IMR-90 (cell line): Measurements from ENCODE around the gene ZNF436. TPM values are rescaled to one million over a fixed set of nuclear protein-coding genes. Genes with fewer than 3 reads are reported as not detected.

Source experiments
- ATAC-seq: fragments of 200-7000 bp; cut with Tn5 transposase; 2 replicates; pipeline ENCODE4 v1.9.1; 2020; ENCODE audit warnings: low read depth, mild to moderate bottlenecking, moderate library complexity
- BruUV-seq: library from RNA; stranded (reverse); fragments of 400-500 nt; replicated peaks from 2 replicates; lab custom pipeline; 2021; lab: Mats Ljungman, UMichigan
- CTCF ChIA-PET: fragments of 300-600 bp; formaldehyde crosslinking; extraction: SDS; loops from one replicate; lab custom pipeline; 2021; ENCODE audit warnings: antibody characterized with exemption; lab: Yijun Ruan, JAX
- POLR2A ChIA-PET: fragments of 300-600 bp; sonication (Branson Sonifier 250); formaldehyde crosslinking; loops from one replicate; lab custom pipeline; 2022; ENCODE audit warnings: antibody characterized with exemption; ENCODE audit not compliant: unreplicated experiment; lab: Charles Lee
- DNase-seq: peaks from one replicate; pipeline ENCODE4 v3.0.0; 2013
- H2AFZ ChIP-seq: replicated peaks from 2 replicates; pipeline ENCODE3; 2013; ENCODE audit warnings: low read length, mild to moderate bottlenecking; ENCODE audit not compliant: poor library complexity
- H2AK5ac ChIP-seq: 2 replicates; pipeline ENCODE4 v1.6.1; 2013; ENCODE audit warnings: low read depth, low read length, inconsistent platforms
- H2AK9ac ChIP-seq: replicated peaks from 2 replicates; pipeline ENCODE3; 2013; ENCODE audit warnings: mild to moderate bottlenecking, low read depth, low read length, moderate library complexity; ENCODE audit not compliant: poor library complexity
- H2BK120ac ChIP-seq: 2 replicates; pipeline ENCODE4 v1.6.1; 2013; ENCODE audit warnings: low read depth, low read length, inconsistent platforms
- H2BK15ac ChIP-seq: 3 replicates; pipeline ENCODE4 v1.6.1; 2013; ENCODE audit warnings: low read depth, low read length, inconsistent platforms
- H2BK20ac ChIP-seq: 2 replicates; pipeline ENCODE4 v1.6.1; 2013; ENCODE audit warnings: low read depth, mild to moderate bottlenecking, inconsistent platforms, low read length, moderate library complexity
- H2BK5ac ChIP-seq: 2 replicates; pipeline ENCODE4 v1.6.1; 2013; ENCODE audit warnings: mild to moderate bottlenecking, low read depth, low read length, inconsistent platforms; ENCODE audit not compliant: poor library complexity, severe bottlenecking
- H3K14ac ChIP-seq: replicated peaks from 2 replicates; pipeline ENCODE4 v1.6.1; 2013; ENCODE audit warnings: low read depth, low read length, inconsistent platforms
- H3K18ac ChIP-seq: 2 replicates; pipeline ENCODE4 v1.6.1; 2013; ENCODE audit warnings: low read depth, low read length, control low read depth
- H3K23ac ChIP-seq: 2 replicates; pipeline ENCODE4 v1.6.1; 2013; ENCODE audit warnings: low read depth, low read length, inconsistent platforms
- H3K27ac ChIP-seq: 2 replicates; pipeline ENCODE4 v1.5.1; 2013; ENCODE audit warnings: mild to moderate bottlenecking, control low read depth, low read length; ENCODE audit not compliant: insufficient read depth
- H3K27me3 ChIP-seq: 2 replicates; pipeline ENCODE4 v1.6.1; 2013; ENCODE audit warnings: low read length; ENCODE audit not compliant: control insufficient read depth, insufficient read depth
- H3K36me3 ChIP-seq: 2 replicates; pipeline ENCODE4 v1.6.1; 2013; ENCODE audit warnings: low read length, mixed read lengths; ENCODE audit not compliant: control insufficient read depth, insufficient read depth
- H3K4ac ChIP-seq: 2 replicates; pipeline ENCODE4 v1.6.1; 2013; ENCODE audit warnings: low read depth, low read length, inconsistent platforms
- H3K4me1 ChIP-seq: 2 replicates; pipeline ENCODE4 v1.6.1; 2013; ENCODE audit warnings: low read length, mixed read lengths; ENCODE audit not compliant: control insufficient read depth, insufficient read depth
- H3K4me2 ChIP-seq: 2 replicates; pipeline ENCODE4 v1.6.1; 2013; ENCODE audit warnings: low read depth, mild to moderate bottlenecking, control low read depth, low read length, moderate library complexity
- H3K4me3 ChIP-seq: 2 replicates; pipeline ENCODE4 v1.5.1; 2013; ENCODE audit warnings: low read depth, mild to moderate bottlenecking, control low read depth, low read length, moderate library complexity; ENCODE audit not compliant: insufficient read depth
- H3K56ac ChIP-seq: 2 replicates; pipeline ENCODE4 v1.6.1; 2013; ENCODE audit warnings: low read length, inconsistent platforms; ENCODE audit not compliant: insufficient read depth; ENCODE audit errors: extremely low read depth
- H3K79me1 ChIP-seq, 2 experiments: 2 replicates each; pipeline ENCODE4 v1.6.1; 2013; ENCODE audit warnings: low read length in 2 of 2, inconsistent platforms in 1 of 2, low read depth in 1 of 2
- H3K9ac ChIP-seq: 2 replicates; pipeline ENCODE4 v1.6.1; 2013; ENCODE audit warnings: low read depth, low read length, control low read depth
- H3K9me1 ChIP-seq: 2 replicates; pipeline ENCODE4 v1.6.1; 2013; ENCODE audit warnings: low read length, inconsistent platforms; ENCODE audit not compliant: insufficient read depth
- H3K9me3 ChIP-seq: 2 replicates; pipeline ENCODE4 v1.6.1; 2013; ENCODE audit warnings: low read length; ENCODE audit not compliant: control insufficient read depth, insufficient read depth
- H4K20me1 ChIP-seq: 2 replicates; pipeline ENCODE4 v1.6.1; 2013; ENCODE audit warnings: low read length, inconsistent platforms; ENCODE audit not compliant: insufficient read depth
- H4K5ac ChIP-seq: 2 replicates; pipeline ENCODE4 v1.6.1; 2013; ENCODE audit warnings: mild to moderate bottlenecking, low read depth, low read length, control low read depth
- H4K8ac ChIP-seq, 2 experiments: 2 replicates each; pipeline ENCODE4 v1.6.1; 2013; ENCODE audit warnings: low read depth in 2 of 2, low read length in 2 of 2, control low read depth in 1 of 2, inconsistent platforms in 1 of 2
- H4K91ac ChIP-seq: 2 replicates; pipeline ENCODE4 v1.6.1; 2013; ENCODE audit warnings: low read depth, low read length, inconsistent platforms; ENCODE audit not compliant: insufficient read depth
- BHLHE40 ChIP-seq: fragments of 150-350 bp; IDR thresholded peaks from 2 replicates; pipeline ENCODE4 v1.6.1; 2016; ENCODE audit warnings: mild to moderate bottlenecking, low read depth, low read length
- CHD1 ChIP-seq: IDR thresholded peaks from 2 replicates; pipeline ENCODE4 v1.6.1; 2012; ENCODE audit warnings: low read depth, low read length, improper control_type of control experiment
- RFX5 ChIP-seq: IDR thresholded peaks from 2 replicates; pipeline ENCODE4 v1.8.0; 2012; ENCODE audit warnings: low read depth, mild to moderate bottlenecking, low read length, moderate library complexity
- USF2 ChIP-seq: fragments of 150-350 bp; IDR thresholded peaks from 2 replicates; pipeline ENCODE4 v1.6.1; 2017; ENCODE audit warnings: mild to moderate bottlenecking, antibody characterized with exemption, low read length, low read depth
- WGBS, 2 experiments: methylation state at CpG; one replicate each; pipeline versions ENCODE4 v1.1.5 to v1.1.7; 2013; ENCODE audit warnings: missing lambda C conversion rate in 2 of 2; ENCODE audit not compliant: insufficient read length in 1 of 2; ENCODE audit errors: extremely low coverage in 2 of 2; 5-methylcytosine and 5-hydroxymethylcytosine counted together
- dilution Hi-C: fragments of 300-500 bp; cut with HindIII; formaldehyde crosslinking; loops from one replicate; pipeline ENCODE4 v1.14.3; 2018; ENCODE audit warnings: low sequenced_read_pairs; ENCODE audit not compliant: unreplicated experiment
- in situ Hi-C: fragments of 300-500 bp; cut with MboI; formaldehyde crosslinking; loops from 3 replicates; pipeline ENCODE4 v1.14.3; 2019; ENCODE audit warnings: low sequenced_read_pairs, inconsistent platforms, mixed read lengths
- intact Hi-C: fragments of 100-400 bp; cut with micrococcal nuclease; formaldehyde crosslinking; loops from 2 replicates; pipeline ENCODE4 v1.10.0; 2022
- polyA plus RNA-seq, 3 experiments: library from polyadenylated mRNA; depleted of rRNA; stranded (reverse); fragments of >200 nt; gene quantifications; 2 replicates each; pipeline ENCODE4 v1.2.3, GENCODE V29; 2012; ENCODE audit warnings: low replicate concordance in 1 of 3
- total RNA-seq: library from RNA; depleted of rRNA; stranded (reverse); fragments of >200 nt; gene quantifications from 2 replicates; pipeline ENCODE4 v1.2.3, GENCODE V29; 2012

Gene ZNF436
- total and polyA plus RNA-seq, 2 of the 4 experiments (the other 2 are of a cell fraction), result 5.3 to 14.3 TPM

DNA sequence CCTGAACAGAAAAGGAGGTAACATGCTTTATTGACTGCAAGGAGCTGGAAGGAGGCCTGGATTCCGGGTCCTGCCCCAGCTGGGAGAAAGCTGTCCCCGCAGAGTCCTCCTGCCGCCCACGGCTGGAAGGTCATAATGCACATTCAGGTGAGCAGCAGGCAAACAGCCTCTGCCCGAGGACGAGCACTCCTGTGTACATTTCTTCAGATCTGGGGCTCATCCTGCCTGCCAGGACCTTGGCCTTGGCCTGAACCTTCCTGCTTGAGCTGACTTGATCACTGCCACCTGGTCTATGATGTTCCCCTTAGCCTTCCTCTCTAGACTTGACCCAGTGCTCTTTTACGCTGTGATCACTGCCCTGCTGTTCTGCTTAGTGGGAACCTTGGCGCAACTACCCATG, 17.9 kb upstream of the ZNF436 start:
- Histone ChIP-seq H3K27me3 (no peaks in the 10 kb centered on the region), H3K18ac (no peak overlapping the region), H3K4me3 (no peak overlapping the region), H3K9ac (no peak overlapping the region), H3K4ac (no peak overlapping the region), H3K9me1 (peaks cover 23% of the 10 kb centered on the region), H3K4me1 (peaks cover 6% of the 10 kb centered on the region), H2BK15ac (no peak overlapping the region), H2AK9ac (peak overlapping the region; percentile 47), H4K5ac (no peak overlapping the region), H3K14ac (no peak overlapping the region), H3K79me1 (peaks cover 0 to 5% of the 10 kb centered on the region in 2 experiments; a peak in 1 of 4 replicates), H3K36me3 (peaks cover 2% of the 10 kb centered on the region; the same call in 1 of the 2 replicates), H4K91ac (no peak overlapping the region), H3K27ac (no peak overlapping the region), H2AFZ (no peak overlapping the region), H3K56ac (no peak overlapping the region), H3K4me2 (no peak overlapping the region), H2BK5ac (no peak overlapping the region), H4K8ac (no peak overlapping the region), H2BK120ac (no peak overlapping the region), H2BK20ac (no peak overlapping the region), H3K23ac (no peak overlapping the region), H2AK5ac (no peak overlapping the region), H4K20me1 (no peaks in the 10 kb centered on the region), H3K9me3 (0 out of 2 replicates have a peak, but pooled peaks cover 2% of the 10 kb centered on the region)
- in situ Hi-C loops, result no loop called here
- intact Hi-C loops, result no loop called here
- CTCF ChIA-PET, result interaction anchor here (1.1 kb wide), 1 partner anchor 16 kb away, joined by 3 read pairs; no protein-coding TSS in a partner anchor
- ATAC-seq (no peak), DNase-seq (no peak)
- TF ChIP-seq USF2, result no peak
- no peak for TF ChIP-seq BHLHE40
- no peak for TF ChIP-seq RFX5
- TF ChIP-seq CHD1, result no peak
- no TSS peak for BruUV-seq
- POLR2A ChIA-PET, result interaction anchor here (0.5 kb wide), 1 partner anchor 50 kb away, joined by 6 read pairs; no protein-coding TSS in a partner anchor
- dilution Hi-C loops, result no loop called here
- WGBS, 2 experiments, result 75% methylated on average over 5 of the region's 8 CpGs; no CpG with 5 or more reads in 1 of the 2 experiments
